ENCODE data around the gene LYPD1.

The LYPD1 gene

GRCh38 chr2:132605236-132606180 lies 64.5 kb downstream of the LYPD1 start:
- H3K4me3 ChIP-seq (ENCODE audit: low read length): no peak overlapping the region
- TF ChIP-seq ZNF274 (IDR thresholded peaks at IDR 0.05; ENCODE audit: low read depth, low read length): no peak

GRCh38 chr2:132604561-132604960 lies 65.4 kb downstream of the LYPD1 start:
- H3K4me3 ChIP-seq (ENCODE audit: low read length): no peak overlapping the region
- no peak for TF ChIP-seq ZNF274 (IDR thresholded peaks at IDR 0.05; ENCODE audit: low read depth, low read length)

- TF ChIP-seq ZNF274 (IDR thresholded peaks at IDR 0.05; ENCODE audit: low read depth, low read length): no peak
- H3K4me3 ChIP-seq (ENCODE audit: low read length): no peak overlapping the region
These were observed 70.4 kb downstream of the LYPD1 start for GRCh38 chr2:132599556-132599955.

GRCh38 chr2:132598536-132598935 lies 71.5 kb downstream of the LYPD1 start:
- no peak for TF ChIP-seq ZNF274 (IDR thresholded peaks at IDR 0.05; ENCODE audit: low read depth, low read length)
- no peak overlapping the region for H3K4me3 ChIP-seq (ENCODE audit: low read length)

GRCh38 chr2:132597831-132598230 lies 72.2 kb downstream of the LYPD1 start:
- H3K4me3 ChIP-seq (ENCODE audit: low read length): no peak overlapping the region
- TF ChIP-seq ZNF274 (IDR thresholded peaks at IDR 0.05; ENCODE audit: low read depth, low read length): no peak

GRCh38 chr2:132597166-132597565 lies 72.8 kb downstream of the LYPD1 start:
- no peak for TF ChIP-seq ZNF274 (IDR thresholded peaks at IDR 0.05; ENCODE audit: low read depth, low read length)
- no peak overlapping the region for H3K4me3 ChIP-seq (ENCODE audit: low read length)

GRCh38 chr2:132595693-132596092 lies 74.3 kb downstream of the LYPD1 start:
- no peak overlapping the region for H3K4me3 ChIP-seq (ENCODE audit: low read length)
- no peak for TF ChIP-seq ZNF274 (IDR thresholded peaks at IDR 0.05; ENCODE audit: low read depth, low read length)

- no peak overlapping the region for H3K4me3 ChIP-seq (ENCODE audit: low read length)
- TF ChIP-seq ZNF274 (IDR thresholded peaks at IDR 0.05; ENCODE audit: low read depth, low read length): no peak
These were observed 74.8 kb downstream of the LYPD1 start for GRCh38 chr2:132595186-132595585.
